GM19397 (cell line): Measurements from ENCODE around the gene CES1.
"Not testable (repeated sequence)": the region's sequence is repeated elsewhere in the genome, so short reads cannot be mapped to it uniquely, and the experiment has no call there.

ENCODE experiments used
- ATAC-seq: cut with Tn5 transposase; IDR thresholded peaks from one replicate; pipeline ENCODE4 v1.9.1; 2021; ENCODE audit warnings: mild to moderate bottlenecking, moderate library complexity; ENCODE audit not compliant: unreplicated experiment

Gene CES1

GRCh38 chr16:55832773-55833691 lies at the start of gene CES1:
TSS of gene CES1 (minus strand) at chr16:55833096. CDS start at chr16:55833055, 41 bp downstream.
- ATAC-seq: no peak

- ATAC-seq: no peak
These were observed 44.0 kb upstream of the CES1 start for GRCh38 chr16:55876854-55877253.

GRCh38 chr16:55875273-55875672 lies 42.4 kb upstream of the CES1 start, which contains the start of gene CES5A:
TSS of gene CES5A (minus strand) at chr16:55875373. CDS start at chr16:55875221, 152 bp downstream.
- no peak for ATAC-seq

DNA sequence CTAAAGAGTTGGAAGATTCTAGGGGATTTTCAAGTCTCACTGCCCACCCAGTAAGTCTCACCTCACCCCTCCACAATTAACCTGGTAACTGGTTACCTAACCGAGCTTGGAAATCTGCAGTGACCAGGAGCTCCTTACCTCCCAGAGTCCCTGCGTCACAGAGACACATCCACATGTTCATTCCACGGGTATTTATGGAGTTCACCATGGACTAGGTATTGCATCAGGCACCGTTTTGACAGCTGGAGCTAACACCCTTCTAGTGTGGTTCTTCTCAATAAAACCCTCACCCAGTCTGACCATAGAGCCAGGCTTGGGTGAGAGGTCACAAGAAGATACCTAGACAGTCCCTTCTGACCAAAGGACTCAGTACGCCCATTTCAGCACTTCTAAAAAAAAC lies 40.2 kb upstream of the CES1 start:
- ATAC-seq: no peak

GRCh38 chr16:55872130-55872529 lies 39.2 kb upstream of the CES1 start:
- no peak for ATAC-seq

DNA sequence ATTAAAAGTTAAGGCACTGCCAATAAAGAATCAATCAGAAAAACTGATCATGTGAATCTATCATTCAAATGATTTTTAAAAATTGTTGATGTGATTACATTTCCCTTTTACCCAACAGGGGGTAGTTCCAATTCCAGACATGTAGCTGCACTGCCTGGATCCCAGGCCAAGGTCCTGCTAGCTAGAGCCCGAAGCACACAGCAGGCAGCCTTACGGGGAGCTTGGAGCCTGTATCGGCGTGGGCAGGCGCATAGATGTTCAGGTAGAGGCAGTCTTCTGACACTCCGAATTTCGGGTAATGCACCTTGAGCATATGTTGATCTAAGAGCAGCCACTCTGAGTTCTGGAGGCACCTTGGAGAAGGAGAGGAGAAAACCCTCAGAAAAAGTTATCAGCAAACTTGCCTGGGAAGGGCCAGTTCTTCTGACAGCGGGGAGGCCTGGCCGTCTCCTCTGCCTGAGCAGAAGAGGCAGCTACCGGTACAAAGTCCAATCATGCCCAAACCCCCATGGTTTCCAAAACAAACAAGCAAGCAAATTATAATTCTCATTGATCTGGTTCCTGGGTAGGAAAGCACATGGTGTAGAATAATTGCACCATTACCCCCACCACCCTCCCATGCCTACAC lies 38.6 kb upstream of the CES1 start:
- no peak for ATAC-seq

DNA sequence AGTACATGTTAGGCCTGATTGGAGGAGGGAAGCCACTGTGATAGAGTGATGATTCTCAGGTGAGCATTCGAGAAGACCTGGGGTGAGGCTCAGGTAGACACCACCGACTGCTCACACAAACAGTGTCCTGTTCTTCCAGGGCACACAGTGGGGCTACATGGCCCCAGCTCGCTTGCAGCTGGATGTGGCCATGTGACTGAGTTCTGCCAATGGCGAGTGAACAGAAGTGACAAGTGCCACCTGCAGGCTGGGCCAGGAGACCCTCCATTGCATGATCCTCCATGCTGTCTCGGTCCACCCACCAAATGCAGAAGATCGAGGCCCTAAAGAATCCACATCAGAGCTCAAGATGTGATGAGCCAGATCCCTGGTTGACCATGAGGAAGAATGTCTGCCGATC lies 36.1 kb upstream of the CES1 start:
- no peak for ATAC-seq

DNA sequence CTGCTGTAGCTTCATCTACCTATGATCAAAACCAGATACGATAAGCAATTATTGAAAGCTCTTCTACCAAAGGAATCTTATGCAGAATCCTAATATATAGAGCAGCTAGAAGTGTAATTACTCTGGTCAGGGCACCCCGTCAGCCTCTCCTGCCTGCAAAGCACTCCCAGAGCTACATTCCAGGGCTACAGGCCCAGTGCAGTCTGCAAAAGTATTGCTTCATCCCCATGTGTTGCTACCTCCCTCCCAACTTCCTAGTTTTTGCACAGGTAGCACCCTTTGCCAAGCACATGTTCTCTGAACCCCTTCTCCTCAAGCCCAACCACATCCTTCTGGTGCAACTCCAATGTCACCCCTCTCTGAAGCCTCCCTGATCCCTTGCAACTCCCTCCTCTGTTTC lies 35.2 kb upstream of the CES1 start:
- no peak for ATAC-seq

DNA sequence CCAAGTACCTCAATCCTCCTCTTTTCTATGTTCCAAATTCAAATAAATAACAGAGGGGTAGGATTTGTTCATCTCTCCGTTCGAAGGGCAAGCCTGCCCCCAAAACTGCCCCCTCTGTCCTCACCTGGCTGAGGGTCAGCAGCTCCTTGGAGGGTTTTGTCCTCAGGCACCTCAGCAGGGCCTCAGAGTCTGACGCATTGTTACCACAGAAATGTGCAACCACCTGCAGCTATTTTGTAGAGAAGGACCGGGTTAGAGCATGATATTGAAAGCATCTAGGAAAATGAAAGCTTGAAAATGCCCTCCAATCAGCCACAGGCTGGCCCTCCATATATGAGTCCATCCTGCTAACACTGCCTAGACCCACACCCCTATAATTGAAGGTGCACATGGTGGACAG lies 28.4 kb upstream of the CES1 start:
- ATAC-seq: no peak

DNA sequence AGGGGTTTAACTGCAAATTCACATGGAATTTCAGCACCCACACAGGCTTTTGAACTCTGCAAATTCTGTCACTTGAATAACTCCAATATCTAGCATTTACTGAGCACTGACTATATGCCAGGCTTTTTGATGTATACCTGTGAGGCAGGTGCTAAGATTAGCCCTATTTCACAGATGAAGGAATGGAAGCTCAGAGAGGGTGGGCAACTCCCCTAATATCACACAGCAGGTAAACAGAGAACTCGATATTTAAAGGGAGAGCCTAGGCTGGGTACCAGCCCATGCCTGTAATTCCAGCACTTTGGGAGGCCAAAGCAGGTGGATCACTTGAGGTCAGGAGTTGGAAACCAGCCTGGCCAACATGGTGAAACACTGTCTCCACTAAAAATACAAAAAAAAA lies 24.8 kb upstream of the CES1 start:
- not testable (repeated sequence) for ATAC-seq

- ATAC-seq: no peak
These were observed 24.1 kb upstream of the CES1 start for GRCh38 chr16:55856950-55857349.

DNA sequence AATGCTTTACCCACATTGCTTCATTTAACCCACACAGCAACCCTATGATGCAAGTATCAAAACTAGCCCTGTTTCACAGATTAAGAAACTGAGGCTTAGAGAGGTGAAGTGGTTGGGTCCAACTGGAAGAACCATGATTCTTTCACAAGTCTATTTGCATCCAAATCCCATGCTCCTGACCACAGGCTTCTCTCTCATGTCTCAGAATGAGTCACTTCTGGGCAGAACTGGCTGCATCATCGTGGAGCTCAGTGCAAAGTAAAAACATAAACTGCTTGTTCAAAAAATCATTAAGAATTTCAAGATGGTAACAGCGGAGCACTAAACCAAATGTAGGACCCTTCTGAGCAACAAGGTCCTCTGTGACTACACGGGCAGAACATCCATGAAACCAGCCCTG lies 20.2 kb upstream of the CES1 start:
- ATAC-seq: no peak

DNA sequence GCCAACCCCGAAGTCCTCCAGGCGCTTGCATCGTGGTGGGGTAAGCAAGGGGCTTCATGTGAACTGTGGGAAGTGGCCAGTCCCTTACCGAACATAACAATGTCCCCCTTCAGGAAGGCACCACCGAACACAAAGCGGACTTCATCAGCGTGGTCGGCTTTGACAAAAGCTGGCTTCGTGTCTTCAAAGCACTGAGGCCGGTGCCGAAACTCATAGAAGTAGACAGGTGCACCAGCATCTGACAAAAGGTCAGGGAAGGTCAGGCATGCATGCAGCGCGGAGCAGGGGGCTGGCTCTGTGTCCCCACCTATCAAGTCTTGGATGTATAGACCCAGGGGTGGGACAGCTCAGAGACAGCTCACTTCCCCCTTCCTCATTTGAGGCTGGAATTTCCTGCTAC lies 16.6 kb upstream of the CES1 start:
- no peak for ATAC-seq

GRCh38 chr16:55846598-55847346 lies 13.9 kb upstream of the CES1 start:
- ATAC-seq: no peak

- ATAC-seq: no peak
These were observed 10.2 kb upstream of the CES1 start for GRCh38 chr16:55843105-55843395.

DNA sequence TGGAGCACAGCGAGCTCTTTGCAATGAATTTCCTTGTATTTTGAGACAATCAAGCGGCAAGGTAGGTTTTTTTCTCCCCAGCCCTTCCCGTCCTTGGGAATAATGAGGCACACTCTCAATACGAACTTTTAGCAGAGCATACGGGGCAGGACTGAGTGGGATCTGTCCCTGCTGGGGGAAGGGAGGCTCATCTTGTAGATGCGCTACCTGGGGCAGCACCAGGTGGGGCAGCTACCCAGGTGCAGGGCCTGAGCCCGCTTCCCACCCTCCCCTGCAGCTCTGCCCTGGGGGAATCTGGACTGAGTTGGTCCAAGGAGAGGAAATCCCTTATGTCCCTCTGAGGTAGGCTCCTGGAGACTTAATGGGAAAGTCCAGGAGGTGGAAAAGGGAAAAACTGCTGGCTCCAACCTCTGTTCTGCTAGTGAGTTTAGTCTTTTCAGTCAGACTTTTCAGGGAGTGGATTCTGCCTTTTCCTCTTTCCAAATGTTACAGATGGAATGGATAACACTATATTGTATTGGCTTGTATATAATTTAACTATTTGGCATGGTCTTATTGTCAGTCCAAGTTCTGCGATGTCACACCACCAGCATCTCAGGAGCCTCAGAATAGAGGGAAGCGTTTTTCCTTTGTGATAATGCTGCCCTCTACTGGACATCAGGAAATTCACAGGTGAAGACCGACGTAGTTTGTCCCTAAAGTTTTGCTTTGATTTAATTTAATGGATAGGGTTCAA lies 9.6 kb upstream of the CES1 start:
- peak; percentile 57 for ATAC-seq

DNA sequence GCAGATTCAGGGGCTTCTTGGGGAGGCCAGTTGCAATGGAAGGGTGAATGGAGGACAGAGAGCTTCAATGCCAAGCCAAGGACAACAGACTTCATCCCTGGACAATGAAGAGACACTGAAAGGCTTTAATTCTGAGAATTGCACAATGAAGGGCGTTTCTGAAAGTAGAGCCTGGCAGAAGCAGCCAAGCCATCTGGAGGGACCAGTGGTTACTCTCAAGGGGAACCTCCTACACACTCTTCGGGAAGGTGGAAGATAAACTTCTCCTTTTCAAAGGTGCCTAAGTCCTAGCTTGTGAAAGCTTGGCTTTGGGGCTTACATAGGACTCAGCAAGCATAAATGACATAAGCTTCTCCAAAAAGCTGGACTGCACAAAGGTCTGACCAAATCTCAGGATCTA lies 6.2 kb upstream of the CES1 start:
- ATAC-seq: no peak

GRCh38 chr16:55836158-55836611 lies 3.3 kb upstream of the CES1 start:
- ATAC-seq: no peak

GRCh38 chr16:55835581-55835980 lies 2.7 kb upstream of the CES1 start:
- ATAC-seq: no peak

DNA sequence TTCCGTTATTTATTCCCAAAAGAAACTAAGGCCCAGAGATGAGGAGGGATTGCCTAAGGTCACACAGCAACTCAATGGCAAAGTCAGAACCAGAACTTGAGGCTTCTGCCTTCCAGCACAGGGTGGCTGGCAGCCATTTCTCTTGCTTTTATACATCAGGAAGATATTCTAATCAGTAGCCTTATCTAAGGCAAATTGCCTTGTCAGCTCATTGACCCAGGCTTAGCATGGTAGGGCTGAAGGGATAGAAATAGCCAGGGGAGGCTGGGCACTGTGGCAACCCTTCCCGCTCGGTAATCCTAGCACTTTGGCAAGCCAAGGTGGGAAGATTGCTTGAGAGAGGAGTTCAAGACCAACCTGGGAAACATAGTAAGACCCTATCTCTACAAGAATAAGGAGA lies 2.3 kb upstream of the CES1 start:
- not testable (repeated sequence) for ATAC-seq

- ATAC-seq: peak; percentile 76
These were observed 1.2 kb upstream of the CES1 start for GRCh38 chr16:55834049-55834448.
